Body of pancreas (tissue), 4 donors: ENCODE measurements around the gene RNF111.

ENCODE experiments used
- CTCF ChIP-seq, 7 experiments: fragments of 450-650 bp in 4 of 7; fragments of 200-600 bp in 3 of 7; sonication (generic) in 3 of 7; IDR thresholded peaks; one replicate each; pipeline ENCODE4 v1.5.1; 2016 to 2019; ENCODE audit warnings: antibody characterized with exemption in 7 of 7
- POLR2A ChIP-seq, 3 donors: fragments of 450-650 bp; IDR thresholded peaks; one replicate each; pipeline ENCODE4 v1.6.1; 2016; ENCODE audit warnings: antibody characterized with exemption in 3 of 3, mild to moderate bottlenecking in 2 of 3

- TF ChIP-seq CTCF (IDR thresholded peaks at IDR 0.05) (no peak), POLR2A (IDR thresholded peaks at IDR 0.05) (no peak)
Measured at GRCh38 chr15:59069430-59069829, 82.0 kb downstream of the RNF111 start.
